IMR-90 (cell line): ENCODE data around the gene HINT3. TPM values are rescaled to one million over a fixed set of nuclear protein-coding genes. Genes with fewer than 3 reads are reported as not detected.
"Not testable (repeated sequence)": the region's sequence is repeated elsewhere in the genome, so short reads cannot be mapped to it uniquely, and the experiment has no call there.

ENCODE experiments used
- ATAC-seq: fragments of 200-7000 bp; cut with Tn5 transposase; 2 replicates; pipeline ENCODE4 v1.9.1; 2020; ENCODE audit warnings: low read depth, mild to moderate bottlenecking, moderate library complexity
- BruUV-seq: library from RNA; stranded (reverse); fragments of 400-500 nt; replicated peaks from 2 replicates; lab custom pipeline; 2021; lab: Mats Ljungman, UMichigan
- CTCF ChIA-PET: fragments of 300-600 bp; formaldehyde crosslinking; extraction: SDS; loops from one replicate; lab custom pipeline; 2021; ENCODE audit warnings: antibody characterized with exemption; lab: Yijun Ruan, JAX
- POLR2A ChIA-PET: fragments of 300-600 bp; sonication (Branson Sonifier 250); formaldehyde crosslinking; loops from one replicate; lab custom pipeline; 2022; ENCODE audit warnings: antibody characterized with exemption; ENCODE audit not compliant: unreplicated experiment; lab: Charles Lee
- DNase-seq: peaks from one replicate; pipeline ENCODE4 v3.0.0; 2013
- H2AFZ ChIP-seq: replicated peaks from 2 replicates; pipeline ENCODE3; 2013; ENCODE audit warnings: low read length, mild to moderate bottlenecking; ENCODE audit not compliant: poor library complexity
- H2AK5ac ChIP-seq: 2 replicates; pipeline ENCODE4 v1.6.1; 2013; ENCODE audit warnings: low read depth, low read length, inconsistent platforms
- H2AK9ac ChIP-seq: replicated peaks from 2 replicates; pipeline ENCODE3; 2013; ENCODE audit warnings: mild to moderate bottlenecking, low read depth, low read length, moderate library complexity; ENCODE audit not compliant: poor library complexity
- H2BK120ac ChIP-seq: 2 replicates; pipeline ENCODE4 v1.6.1; 2013; ENCODE audit warnings: low read depth, low read length, inconsistent platforms
- H2BK15ac ChIP-seq: 3 replicates; pipeline ENCODE4 v1.6.1; 2013; ENCODE audit warnings: low read depth, low read length, inconsistent platforms
- H2BK20ac ChIP-seq: 2 replicates; pipeline ENCODE4 v1.6.1; 2013; ENCODE audit warnings: low read depth, mild to moderate bottlenecking, inconsistent platforms, low read length, moderate library complexity
- H2BK5ac ChIP-seq: 2 replicates; pipeline ENCODE4 v1.6.1; 2013; ENCODE audit warnings: mild to moderate bottlenecking, low read depth, low read length, inconsistent platforms; ENCODE audit not compliant: poor library complexity, severe bottlenecking
- H3K14ac ChIP-seq: replicated peaks from 2 replicates; pipeline ENCODE4 v1.6.1; 2013; ENCODE audit warnings: low read depth, low read length, inconsistent platforms
- H3K18ac ChIP-seq: 2 replicates; pipeline ENCODE4 v1.6.1; 2013; ENCODE audit warnings: low read depth, low read length, control low read depth
- H3K23ac ChIP-seq: 2 replicates; pipeline ENCODE4 v1.6.1; 2013; ENCODE audit warnings: low read depth, low read length, inconsistent platforms
- H3K27ac ChIP-seq: 2 replicates; pipeline ENCODE4 v1.5.1; 2013; ENCODE audit warnings: mild to moderate bottlenecking, control low read depth, low read length; ENCODE audit not compliant: insufficient read depth
- H3K27me3 ChIP-seq: 2 replicates; pipeline ENCODE4 v1.6.1; 2013; ENCODE audit warnings: low read length; ENCODE audit not compliant: control insufficient read depth, insufficient read depth
- H3K36me3 ChIP-seq: 2 replicates; pipeline ENCODE4 v1.6.1; 2013; ENCODE audit warnings: low read length, mixed read lengths; ENCODE audit not compliant: control insufficient read depth, insufficient read depth
- H3K4ac ChIP-seq: 2 replicates; pipeline ENCODE4 v1.6.1; 2013; ENCODE audit warnings: low read depth, low read length, inconsistent platforms
- H3K4me1 ChIP-seq: 2 replicates; pipeline ENCODE4 v1.6.1; 2013; ENCODE audit warnings: low read length, mixed read lengths; ENCODE audit not compliant: control insufficient read depth, insufficient read depth
- H3K4me2 ChIP-seq: 2 replicates; pipeline ENCODE4 v1.6.1; 2013; ENCODE audit warnings: low read depth, mild to moderate bottlenecking, control low read depth, low read length, moderate library complexity
- H3K4me3 ChIP-seq: 2 replicates; pipeline ENCODE4 v1.5.1; 2013; ENCODE audit warnings: low read depth, mild to moderate bottlenecking, control low read depth, low read length, moderate library complexity; ENCODE audit not compliant: insufficient read depth
- H3K56ac ChIP-seq: 2 replicates; pipeline ENCODE4 v1.6.1; 2013; ENCODE audit warnings: low read length, inconsistent platforms; ENCODE audit not compliant: insufficient read depth; ENCODE audit errors: extremely low read depth
- H3K79me1 ChIP-seq, 2 experiments: 2 replicates each; pipeline ENCODE4 v1.6.1; 2013; ENCODE audit warnings: low read length in 2 of 2, inconsistent platforms in 1 of 2, low read depth in 1 of 2
- H3K9ac ChIP-seq: 2 replicates; pipeline ENCODE4 v1.6.1; 2013; ENCODE audit warnings: low read depth, low read length, control low read depth
- H3K9me1 ChIP-seq: 2 replicates; pipeline ENCODE4 v1.6.1; 2013; ENCODE audit warnings: low read length, inconsistent platforms; ENCODE audit not compliant: insufficient read depth
- H3K9me3 ChIP-seq: 2 replicates; pipeline ENCODE4 v1.6.1; 2013; ENCODE audit warnings: low read length; ENCODE audit not compliant: control insufficient read depth, insufficient read depth
- H4K20me1 ChIP-seq: 2 replicates; pipeline ENCODE4 v1.6.1; 2013; ENCODE audit warnings: low read length, inconsistent platforms; ENCODE audit not compliant: insufficient read depth
- H4K5ac ChIP-seq: 2 replicates; pipeline ENCODE4 v1.6.1; 2013; ENCODE audit warnings: mild to moderate bottlenecking, low read depth, low read length, control low read depth
- H4K8ac ChIP-seq, 2 experiments: 2 replicates each; pipeline ENCODE4 v1.6.1; 2013; ENCODE audit warnings: low read depth in 2 of 2, low read length in 2 of 2, control low read depth in 1 of 2, inconsistent platforms in 1 of 2
- H4K91ac ChIP-seq: 2 replicates; pipeline ENCODE4 v1.6.1; 2013; ENCODE audit warnings: low read depth, low read length, inconsistent platforms; ENCODE audit not compliant: insufficient read depth
- WGBS, 2 experiments: methylation state at CpG; one replicate each; pipeline versions ENCODE4 v1.1.5 to v1.1.7; 2013; ENCODE audit warnings: missing lambda C conversion rate in 2 of 2; ENCODE audit not compliant: insufficient read length in 1 of 2; ENCODE audit errors: extremely low coverage in 2 of 2; 5-methylcytosine and 5-hydroxymethylcytosine counted together
- dilution Hi-C: fragments of 300-500 bp; cut with HindIII; formaldehyde crosslinking; loops from one replicate; pipeline ENCODE4 v1.14.3; 2018; ENCODE audit warnings: low sequenced_read_pairs; ENCODE audit not compliant: unreplicated experiment
- in situ Hi-C: fragments of 300-500 bp; cut with MboI; formaldehyde crosslinking; loops from 3 replicates; pipeline ENCODE4 v1.14.3; 2019; ENCODE audit warnings: low sequenced_read_pairs, inconsistent platforms, mixed read lengths
- intact Hi-C: fragments of 100-400 bp; cut with micrococcal nuclease; formaldehyde crosslinking; loops from 2 replicates; pipeline ENCODE4 v1.10.0; 2022
- polyA plus RNA-seq, 3 experiments: library from polyadenylated mRNA; depleted of rRNA; stranded (reverse); fragments of >200 nt; gene quantifications; 2 replicates each; pipeline ENCODE4 v1.2.3, GENCODE V29; 2012; ENCODE audit warnings: low replicate concordance in 1 of 3
- total RNA-seq: library from RNA; depleted of rRNA; stranded (reverse); fragments of >200 nt; gene quantifications from 2 replicates; pipeline ENCODE4 v1.2.3, GENCODE V29; 2012

Gene HINT3
- total and polyA plus RNA-seq, 2 of the 4 experiments (the other 2 are of a cell fraction) = 3.4 to 6.5 TPM

DNA sequence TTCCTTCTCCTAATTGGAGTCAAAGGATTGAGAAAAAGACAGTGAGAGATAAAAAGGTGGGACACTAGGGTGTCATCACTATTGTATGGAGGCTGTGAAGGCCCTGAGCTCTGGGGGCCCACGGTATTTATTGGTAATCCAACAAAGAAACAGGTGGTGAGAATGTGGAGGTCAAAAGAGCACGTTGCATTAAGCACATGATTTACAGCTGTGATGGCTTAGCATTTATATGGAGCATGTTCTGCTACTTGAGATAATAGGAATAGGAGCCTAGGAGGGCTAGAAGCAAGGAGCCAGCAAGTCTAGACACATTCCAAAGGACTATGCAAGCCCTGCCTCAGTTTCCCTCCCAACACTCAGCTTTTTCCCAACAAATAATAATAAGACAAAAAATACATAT is 44.1 kb upstream of the HINT3 start:
- dilution Hi-C loops = not testable (repeated sequence)

More for the DNA sequence above, 44.1 kb upstream of the HINT3 start:
- DNase-seq, BruUV-seq, H3K56ac ChIP-seq, H3K9me3 ChIP-seq, POLR2A ChIA-PET, H4K5ac ChIP-seq, H4K8ac ChIP-seq, H3K9me1 ChIP-seq, H3K4me2 ChIP-seq, H3K18ac ChIP-seq, H2AK5ac ChIP-seq, in situ Hi-C loops, ATAC-seq, CTCF ChIA-PET, H2BK120ac ChIP-seq, H2BK15ac ChIP-seq, H3K79me1 ChIP-seq, H2BK20ac ChIP-seq, H3K27ac ChIP-seq, intact Hi-C loops, H3K4me1 ChIP-seq, H2AK9ac ChIP-seq, H2BK5ac ChIP-seq, H3K27me3 ChIP-seq, H3K14ac ChIP-seq, H3K4me3 ChIP-seq, H4K20me1 ChIP-seq, H3K23ac ChIP-seq, H2AFZ ChIP-seq, H4K91ac ChIP-seq, H3K36me3 ChIP-seq, H3K4ac ChIP-seq, H3K9ac ChIP-seq: not testable (repeated sequence)
- WGBS, 2 experiments = no CpG with 5 or more reads among the region's 2 CpGs
